Measurements from ENCODE around the gene SGK1.

- TF ChIP-seq EZH2phosphoT487 (IDR thresholded peaks at IDR 0.05; ENCODE audit: low read depth, severe bottlenecking, unreplicated experiment) (no peak), CTCF (IDR thresholded peaks at IDR 0.05; ENCODE audit: poor library complexity) (no peak), EZH2 (IDR thresholded peaks at IDR 0.05; ENCODE audit: borderline replicate concordance) (no peak)
Measured at GRCh38 chr6:134322216-134322615, 4.3 kb upstream of the SGK1 start.

All from hepatocyte (in vitro differentiated cells).